Keratinocyte (primary cell): ENCODE results near the gene TMA7B. TPM values are rescaled to one million over a fixed set of nuclear protein-coding genes. Genes with fewer than 3 reads are reported as not detected.
A peak's percentile ranks its signal among the peaks of the same experiment; 100 is the strongest.

Source experiments
- DNase-seq: peaks from one replicate; pipeline ENCODE4 v3.0.0-alpha.2; 2011; ENCODE audit warnings: low read depth, missing footprints, low spot score
- FAIRE-seq: peaks from 2 replicates; lab custom pipeline; 2011; peaks lifted over from hg19 to GRCh38; lab: Jason Lieb, UNC
- H2AFZ ChIP-seq: 2 replicates; pipeline ENCODE4 v1.6.0; 2012; ENCODE audit warnings: low read length, control low read depth, inconsistent platforms; ENCODE audit not compliant: control insufficient read depth
- H3K27ac ChIP-seq: 2 replicates; pipeline ENCODE4 v1.5.1; 2011; ENCODE audit warnings: low read length; ENCODE audit not compliant: control insufficient read depth, insufficient read depth
- H3K27me3 ChIP-seq: 3 replicates; pipeline ENCODE4 v1.6.0; 2011; ENCODE audit warnings: low read length; ENCODE audit not compliant: control insufficient read depth, insufficient read depth; ENCODE audit errors: extremely low read depth
- H3K36me3 ChIP-seq, 2 experiments: 2 replicates in 1 of 2; 3 replicates in 1 of 2; pipeline ENCODE4 v1.5.1; 2011; ENCODE audit warnings: low read length in 2 of 2, mild to moderate bottlenecking in 1 of 2; ENCODE audit not compliant: control insufficient read depth in 2 of 2, insufficient read depth in 2 of 2; ENCODE audit errors: extremely low read depth in 1 of 2
- H3K4me1 ChIP-seq: 3 replicates; pipeline ENCODE4 v1.5.1; 2011; ENCODE audit warnings: low read length; ENCODE audit not compliant: control insufficient read depth, insufficient read depth; ENCODE audit errors: extremely low read depth
- H3K4me2 ChIP-seq: 3 replicates; pipeline ENCODE4 v1.6.0; 2011; ENCODE audit warnings: low read depth, low read length; ENCODE audit not compliant: control insufficient read depth, insufficient read depth; ENCODE audit errors: extremely low read depth
- H3K4me3 ChIP-seq, 3 experiments: fragments of 200-600 bp in 1 of 3; sonication (generic) in 1 of 3; 2 replicates in 2 of 3; 3 replicates in 1 of 3; pipeline ENCODE4 v1.5.1; 2011 to 2016; ENCODE audit warnings: low read length in 3 of 3, mild to moderate bottlenecking in 3 of 3, control low read depth in 2 of 3, inconsistent platforms in 1 of 3, low read depth in 1 of 3, mixed read lengths in 1 of 3, mixed run types in 1 of 3, moderate library complexity in 1 of 3; ENCODE audit not compliant: control insufficient read depth in 2 of 3, insufficient read depth in 2 of 3; ENCODE audit errors: extremely low read depth in 1 of 3
- H3K79me2 ChIP-seq: 2 replicates; pipeline ENCODE4 v1.6.0; 2012; ENCODE audit warnings: low read length; ENCODE audit not compliant: control insufficient read depth, insufficient read depth
- H3K9ac ChIP-seq: 3 replicates; pipeline ENCODE4 v1.6.0; 2011; ENCODE audit warnings: low read length; ENCODE audit not compliant: control insufficient read depth, insufficient read depth; ENCODE audit errors: extremely low read depth
- H3K9me1 ChIP-seq: 3 replicates; pipeline ENCODE4 v1.6.0; 2011; ENCODE audit warnings: low read length; ENCODE audit not compliant: control insufficient read depth, insufficient read depth; ENCODE audit errors: extremely low read depth
- H3K9me3 ChIP-seq: 2 replicates; pipeline ENCODE4 v1.5.1; 2012; ENCODE audit warnings: low read depth, low read length; ENCODE audit not compliant: control insufficient read depth
- H4K20me1 ChIP-seq: 3 replicates; pipeline ENCODE4 v1.6.0; 2011; ENCODE audit warnings: low read length; ENCODE audit not compliant: control insufficient read depth, insufficient read depth; ENCODE audit errors: extremely low read depth
- CTCF ChIP-seq, 3 experiments: IDR thresholded peaks in 1 of 3; conservative IDR thresholded peaks in 1 of 3; optimal IDR thresholded peaks in 1 of 3; 2 replicates in 2 of 3; 3 replicates in 1 of 3; pipeline versions ENCODE3 to v1.5.1; 2011; ENCODE audit warnings: low read length in 3 of 3, mild to moderate bottlenecking in 3 of 3, moderate library complexity in 2 of 3, control low read depth in 1 of 3, inconsistent platforms in 1 of 3; ENCODE audit not compliant: insufficient read depth in 2 of 3; ENCODE audit errors: extremely low read depth in 1 of 3
- EZH2 ChIP-seq: IDR thresholded peaks from one replicate; pipeline ENCODE4 v1.6.1; 2012; ENCODE audit warnings: inconsistent platforms, mild to moderate bottlenecking, low read length, moderate library complexity
- dilution Hi-C: fragments of 300-500 bp; cut with MboI; formaldehyde crosslinking; loops from one replicate; pipeline ENCODE4 v1.7.0; 2020; ENCODE audit warnings: low sequenced_read_pairs; ENCODE audit not compliant: extremely low pct_ligation_motif_present
- polyA plus RNA-seq, 5 experiments: library from polyadenylated mRNA; depleted of rRNA in 3 of 5; stranded (reverse) in 3 of 5; stranded (forward) in 1 of 5; unstranded in 1 of 5; fragments of >200 nt; gene quantifications; 1 replicate in 1 of 5; 2 replicates in 3 of 5; 3 replicates in 1 of 5; pipeline versions ENCODE4 v1.2.1 to v1.2.3, GENCODE V29; 2011 to 2012; ENCODE audit warnings: missing spikeins in 2 of 5, low read depth in 1 of 5, low replicate concordance in 1 of 5

Gene TMA7B
- polyA plus RNA-seq, 1 donor (not counting 4 experiments of a cell fraction or from before 2014, with no cell fraction given) = not detected

GRCh38 chr22:40008726-40009291, 48.6 kb downstream of the TMA7B start:
- no peak overlapping the region for H3K4me3 ChIP-seq
- peak overlapping the region; percentile 49 for H3K9ac ChIP-seq
- dilution Hi-C loops = no loop called here
- H2AFZ ChIP-seq = no peak overlapping the region
- peak overlapping the region; percentile 47 for H3K27ac ChIP-seq
- no peaks in the 10 kb centered on the region for H3K27me3 ChIP-seq
- H3K9me1 ChIP-seq = peaks cover 14% of the 10 kb centered on the region
- H3K79me2 ChIP-seq = peaks cover 61% of the 10 kb centered on the region
- H3K4me1 ChIP-seq = peaks cover 62% of the 10 kb centered on the region
- H3K36me3 ChIP-seq = peaks cover 8 to 11% of the 10 kb centered on the region in 2 experiments
- H4K20me1 ChIP-seq = peaks cover 13% of the 10 kb centered on the region
- DNase-seq (no peak), FAIRE-seq (peak; percentile 91)
- TF ChIP-seq CTCF (optimal IDR thresholded peaks at IDR 0.05 in 1 of 3, IDR thresholded peaks at IDR 0.05 in 1 of 3, conservative IDR thresholded peaks at IDR 0.05 in 1 of 3; ENCODE audit: extremely low read depth in 1 of 3, insufficient read depth in 2 of 3, low read length in 3 of 3) (no peak), EZH2 (no peak)
- H3K9me3 ChIP-seq = no peaks in the 10 kb centered on the region
- H3K4me2 ChIP-seq = peak overlapping the region; percentile 29

GRCh38 chr22:40009292-40009774, 49.1 kb downstream of the TMA7B start:
- Histone ChIP-seq H3K9me1 (peaks cover 14% of the 10 kb centered on the region), H3K79me2 (peaks cover 61% of the 10 kb centered on the region), H4K20me1 (peaks cover 13% of the 10 kb centered on the region), H3K36me3 (peaks cover 8 to 11% of the 10 kb centered on the region in 2 experiments), H3K4me2 (peak overlapping the region; percentile 29), H3K4me1 (peaks cover 65% of the 10 kb centered on the region), H3K9me3 (no peaks in the 10 kb centered on the region), H3K27ac (peak overlapping the region; percentile 47), H3K9ac (peak overlapping the region; percentile 49), H3K4me3 (peak overlapping the region in 1 of 3 experiments; percentile 11), H2AFZ (no peak overlapping the region), H3K27me3 (no peaks in the 10 kb centered on the region)
- DNase-seq (no peak), FAIRE-seq (no peak)
- TF ChIP-seq CTCF (optimal IDR thresholded peaks at IDR 0.05 in 1 of 3, IDR thresholded peaks at IDR 0.05 in 1 of 3, conservative IDR thresholded peaks at IDR 0.05 in 1 of 3; ENCODE audit: extremely low read depth in 1 of 3, insufficient read depth in 2 of 3, low read length in 3 of 3) (no peak), EZH2 (no peak)
- dilution Hi-C loops = no loop called here
